Kidney epithelial cell (primary cell): ENCODE results near the gene SYT17. TPM values are rescaled to one million over a fixed set of nuclear protein-coding genes. Genes with fewer than 3 reads are reported as not detected.
A peak's percentile ranks its signal among the peaks of the same experiment; 100 is the strongest.

Source experiments
- DNase-seq: peaks from one replicate; pipeline ENCODE4 v3.0.0-alpha.2; 2010; ENCODE audit warnings: low read depth
- H3K27me3 ChIP-seq: 2 replicates; pipeline ENCODE4 v1.6.0; 2011; ENCODE audit warnings: low read length; ENCODE audit not compliant: control insufficient read depth, insufficient read depth
- H3K36me3 ChIP-seq: 2 replicates; pipeline ENCODE4 v1.5.1; 2011; ENCODE audit warnings: low read length; ENCODE audit not compliant: control insufficient read depth, insufficient read depth
- H3K4me3 ChIP-seq: 2 replicates; pipeline ENCODE4 v1.5.1; 2011; ENCODE audit warnings: low read depth, mild to moderate bottlenecking, control low read depth, low read length
- total RNA-seq: library from RNA; depleted of rRNA; stranded (reverse); fragments of >200 nt; gene quantifications from 2 replicates; pipeline ENCODE4 v1.2.3, GENCODE V29; 2015
- TF ChIP-seq, protein P1 (sequence below): IDR thresholded peaks from 2 replicates; pipeline ENCODE4 v1.5.1; 2011; ENCODE audit warnings: mild to moderate bottlenecking, moderate library complexity, low read length, control low read depth, inconsistent platforms; ENCODE audit not compliant: insufficient read depth, poor library complexity, severe bottlenecking

Gene SYT17
- total RNA-seq, 1 donor from 2014 or later, result 0.63 TPM

DNA sequence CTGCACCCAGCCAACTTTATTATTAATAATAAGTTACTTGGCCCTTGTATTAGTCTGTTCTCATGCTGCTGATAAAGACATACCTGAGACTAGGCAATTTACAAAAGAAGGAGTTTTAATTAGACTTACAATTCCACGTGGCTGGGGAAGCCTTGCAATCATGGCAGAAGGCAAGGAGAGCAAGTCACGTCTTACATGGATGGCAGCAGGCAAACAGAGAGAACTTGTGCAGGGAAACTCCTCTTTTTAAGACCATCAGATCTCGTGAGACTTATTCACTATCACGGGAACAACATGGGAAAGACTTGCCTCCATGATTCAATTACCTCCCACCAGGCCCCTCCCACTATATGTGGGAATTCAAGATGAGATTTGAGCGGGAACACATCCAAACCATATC is 47.7 kb downstream of the SYT17 start:
- no peaks in the 10 kb centered on the region for H3K27me3 ChIP-seq
- TF ChIP-seq, protein P1, sequence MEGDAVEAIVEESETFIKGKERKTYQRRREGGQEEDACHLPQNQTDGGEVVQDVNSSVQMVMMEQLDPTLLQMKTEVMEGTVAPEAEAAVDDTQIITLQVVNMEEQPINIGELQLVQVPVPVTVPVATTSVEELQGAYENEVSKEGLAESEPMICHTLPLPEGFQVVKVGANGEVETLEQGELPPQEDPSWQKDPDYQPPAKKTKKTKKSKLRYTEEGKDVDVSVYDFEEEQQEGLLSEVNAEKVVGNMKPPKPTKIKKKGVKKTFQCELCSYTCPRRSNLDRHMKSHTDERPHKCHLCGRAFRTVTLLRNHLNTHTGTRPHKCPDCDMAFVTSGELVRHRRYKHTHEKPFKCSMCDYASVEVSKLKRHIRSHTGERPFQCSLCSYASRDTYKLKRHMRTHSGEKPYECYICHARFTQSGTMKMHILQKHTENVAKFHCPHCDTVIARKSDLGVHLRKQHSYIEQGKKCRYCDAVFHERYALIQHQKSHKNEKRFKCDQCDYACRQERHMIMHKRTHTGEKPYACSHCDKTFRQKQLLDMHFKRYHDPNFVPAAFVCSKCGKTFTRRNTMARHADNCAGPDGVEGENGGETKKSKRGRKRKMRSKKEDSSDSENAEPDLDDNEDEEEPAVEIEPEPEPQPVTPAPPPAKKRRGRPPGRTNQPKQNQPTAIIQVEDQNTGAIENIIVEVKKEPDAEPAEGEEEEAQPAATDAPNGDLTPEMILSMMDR, result no peak
- H3K36me3 ChIP-seq, result no peaks in the 10 kb centered on the region
- DNase-seq, result no peak
- no peak overlapping the region for H3K4me3 ChIP-seq

DNA sequence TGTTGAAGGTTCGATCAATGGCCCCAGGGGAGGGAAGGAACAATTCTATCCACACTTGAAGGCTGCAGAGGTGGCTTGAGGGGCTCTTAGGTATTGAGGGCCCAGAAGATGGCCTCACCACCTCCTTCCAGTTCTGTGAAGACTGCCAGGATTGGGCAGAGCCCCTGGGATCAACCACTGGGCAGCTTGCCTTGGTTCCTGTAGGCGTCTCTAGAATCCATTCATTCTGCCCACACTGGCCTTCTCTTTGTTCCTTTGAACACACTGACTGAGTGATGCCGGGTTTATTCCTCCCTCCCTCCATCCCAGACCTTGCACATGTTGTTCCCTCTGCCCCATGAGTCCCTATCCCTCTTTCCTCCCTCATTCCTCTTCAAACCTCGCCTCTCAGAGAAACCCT is 50.5 kb downstream of the SYT17 start:
- TF ChIP-seq, protein P1, result no peak
- no peak for DNase-seq
- no peak overlapping the region for H3K4me3 ChIP-seq

GRCh38 chr16:19219836-19220235 is 51.8 kb downstream of the SYT17 start:
- DNase-seq, result no peak
- H3K27me3 ChIP-seq, result no peaks in the 10 kb centered on the region
- H3K36me3 ChIP-seq, result no peaks in the 10 kb centered on the region
- TF ChIP-seq, protein P1, result no peak
- H3K4me3 ChIP-seq, result no peak overlapping the region

More for the DNA sequence above, 50.5 kb downstream of the SYT17 start:
- H3K36me3 ChIP-seq, result no peaks in the 10 kb centered on the region
- H3K27me3 ChIP-seq, result no peaks in the 10 kb centered on the region

DNA sequence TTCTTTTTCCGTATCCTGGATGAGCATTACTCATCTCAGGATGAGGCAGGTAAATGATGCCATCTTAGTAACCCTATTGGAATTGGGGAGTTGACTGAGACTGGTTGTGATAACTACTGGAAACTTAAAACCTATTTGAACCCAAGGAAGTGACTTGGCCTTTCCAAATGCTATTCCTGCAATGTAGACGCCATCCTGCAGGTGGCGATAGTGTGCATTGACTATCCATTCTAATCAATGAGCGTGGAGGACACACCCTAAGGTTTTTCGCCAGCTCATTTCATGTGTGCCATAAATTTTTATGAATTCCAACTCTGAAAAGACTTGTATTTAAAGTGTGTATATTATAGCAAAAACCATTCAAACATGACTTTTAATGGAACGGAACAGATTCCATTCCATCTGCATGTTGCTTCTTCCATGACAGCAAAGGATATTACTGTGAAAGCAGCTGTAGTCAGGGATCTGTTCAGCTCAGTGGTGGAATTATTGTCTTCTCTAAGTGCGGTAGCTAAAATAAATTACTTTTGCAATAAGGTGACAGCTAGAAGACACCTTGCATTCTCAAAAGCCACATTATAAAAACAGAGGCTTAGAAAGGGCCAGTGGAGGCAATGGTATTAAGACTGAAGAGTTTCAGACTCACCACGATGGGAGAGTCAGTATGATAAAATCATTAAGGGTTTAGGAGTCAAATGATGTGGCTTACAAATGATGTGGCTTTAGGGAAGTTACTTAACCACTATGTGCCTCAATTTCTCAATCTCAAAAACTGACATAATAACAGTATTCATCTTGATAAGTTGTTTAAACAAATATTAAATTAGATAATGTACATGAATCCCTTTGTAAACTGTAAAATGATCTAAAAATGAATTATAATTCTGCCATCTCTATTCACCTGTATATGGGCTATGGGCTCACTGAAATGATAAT is 55.5 kb downstream of the SYT17 start:
- no peaks in the 10 kb centered on the region for H3K36me3 ChIP-seq
- TF ChIP-seq, protein P1, result peak; percentile 51
- H3K4me3 ChIP-seq, result no peak overlapping the region
- DNase-seq, result no peak
- no peaks in the 10 kb centered on the region for H3K27me3 ChIP-seq

DNA sequence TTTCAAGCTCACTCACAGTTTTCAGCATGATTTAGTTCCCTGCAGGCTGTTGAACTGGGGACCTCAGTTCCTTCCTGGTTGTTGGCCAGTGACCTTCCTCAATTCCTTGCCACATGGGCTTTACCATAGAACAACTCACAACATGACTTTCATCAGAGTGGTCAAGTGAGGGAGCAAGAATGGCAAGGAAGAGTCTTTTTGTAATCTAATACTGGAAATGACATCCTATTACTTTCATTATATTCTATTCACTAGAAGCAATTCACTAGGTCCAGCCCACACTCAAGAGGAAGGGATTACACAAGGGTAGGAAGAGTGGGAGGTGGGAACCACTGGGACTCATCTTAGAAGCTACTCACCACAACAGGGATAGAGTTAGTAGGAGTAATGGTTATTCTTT is 57.6 kb downstream of the SYT17 start:
- DNase-seq, result no peak
- no peaks in the 10 kb centered on the region for H3K36me3 ChIP-seq
- no peaks in the 10 kb centered on the region for H3K27me3 ChIP-seq
- H3K4me3 ChIP-seq, result no peak overlapping the region
- TF ChIP-seq, protein P1, result no peak
